Gastroesophageal sphincter (tissue), 4 donors: ENCODE data around the gene DYNLL2. TPM values are rescaled to one million over a fixed set of nuclear protein-coding genes. Genes with fewer than 3 reads are reported as not detected.

Source experiments
- total RNA-seq, 4 donors: library from RNA; depleted of rRNA; stranded (reverse); fragments of >200 nt; gene quantifications; one replicate each; pipeline ENCODE4 v1.1.0, GENCODE V29; 2016

DYNLL2 gene
- total RNA-seq, 4 donors from 2014 or later, result 26.1 to 38.2 (median 31.3) TPM

Other genes starting within 250 kb of the DYNLL2 start
- 10 to 100 TPM; 23.0 to 24.8 (median 24.5) TPM for gene MRPS23, start 233.4 kb upstream of the DYNLL2 start, total RNA-seq
- gene CUEDC1, start 128.0 kb upstream of the DYNLL2 start, total RNA-seq, result 10 to 100 TPM; 35.7 to 60.3 (median 45.6) TPM
- gene VEZF1, start 95.2 kb upstream of the DYNLL2 start, total RNA-seq, result 100 to 1,000 TPM; 115 to 148 (median 132) TPM
- 100 to 1,000 TPM; 139 to 240 (median 198) TPM for gene SRSF1, start 76.2 kb upstream of the DYNLL2 start, total RNA-seq
- not detected for gene OR4D1, start 65.0 kb downstream of the DYNLL2 start, total RNA-seq
- not detected for gene OR4D2, start 83.6 kb downstream of the DYNLL2 start, total RNA-seq
- not detected for gene EPX, start 109.3 kb downstream of the DYNLL2 start, total RNA-seq
- 1 to 10 TPM; 6.7 to 9.3 (median 7.9) TPM for gene MKS1, start 135.8 kb downstream of the DYNLL2 start, total RNA-seq
- gene LPO, start 155.2 kb downstream of the DYNLL2 start, total RNA-seq, result under 1 TPM in 2 of 4 donors, not detected in 2; 0.15 to 0.77 TPM
- gene MPO, start 197.5 kb downstream of the DYNLL2 start, total RNA-seq, result 1 to 10 TPM in 1 of 4 donors, not detected in 3; 1.6 TPM
- gene TSPOAP1, start 245.4 kb downstream of the DYNLL2 start, total RNA-seq, result 10 to 100 TPM in 3 of 4 donors, 1 to 10 TPM in 1; 7.4 to 44.8 (median 23.0) TPM